ENCODE data around the gene BANP.

Gene BANP

DNA sequence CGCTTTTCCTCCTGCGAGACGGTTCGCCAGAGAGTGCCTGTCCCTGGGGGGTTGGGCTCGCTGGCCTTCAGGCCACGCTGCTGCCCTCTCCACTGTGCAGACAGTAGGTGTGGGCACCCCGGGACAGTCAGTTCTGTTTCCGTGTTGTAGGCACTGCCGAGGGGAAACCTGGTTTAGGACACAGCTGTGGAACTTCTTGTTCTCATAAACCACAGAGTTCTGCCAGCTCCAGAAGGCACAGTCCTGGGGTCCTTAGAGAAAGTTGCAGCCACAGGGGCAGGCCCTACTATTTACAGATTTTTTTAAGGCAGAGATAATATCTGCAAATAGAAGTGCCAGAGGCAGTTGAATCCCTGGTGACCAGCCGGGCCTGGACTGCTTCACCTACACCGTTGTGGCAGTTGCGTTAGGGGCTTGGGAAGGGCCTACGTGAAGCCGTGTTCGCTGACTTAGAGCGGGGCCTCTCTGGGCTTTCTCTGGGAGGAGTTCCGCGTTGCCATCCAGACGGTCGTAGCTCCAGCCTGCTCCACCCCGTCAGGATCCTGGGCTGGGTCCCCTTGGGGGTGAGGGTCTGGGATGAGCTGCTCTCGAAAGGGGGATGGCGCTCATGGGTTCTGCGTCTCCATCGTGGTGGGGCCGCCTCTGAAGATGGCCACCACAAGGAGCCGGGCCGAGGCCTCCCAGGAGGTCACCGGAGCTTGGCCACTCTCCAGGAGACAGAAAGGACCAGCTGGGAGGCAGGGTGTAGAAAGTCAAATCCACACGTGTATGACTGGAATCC is 126.3 kb downstream of the BANP start:
- no peaks in the 10 kb centered on the region for H3K27me3 ChIP-seq (ENCODE audit: insufficient read depth, low read depth)
- H3K36me3 ChIP-seq (ENCODE audit: insufficient read depth) = no peaks in the 10 kb centered on the region
- H3K4me1 ChIP-seq (ENCODE audit: low read depth, poor library complexity, severe bottlenecking) = no peaks in the 10 kb centered on the region
- TF ChIP-seq, protein P1, sequence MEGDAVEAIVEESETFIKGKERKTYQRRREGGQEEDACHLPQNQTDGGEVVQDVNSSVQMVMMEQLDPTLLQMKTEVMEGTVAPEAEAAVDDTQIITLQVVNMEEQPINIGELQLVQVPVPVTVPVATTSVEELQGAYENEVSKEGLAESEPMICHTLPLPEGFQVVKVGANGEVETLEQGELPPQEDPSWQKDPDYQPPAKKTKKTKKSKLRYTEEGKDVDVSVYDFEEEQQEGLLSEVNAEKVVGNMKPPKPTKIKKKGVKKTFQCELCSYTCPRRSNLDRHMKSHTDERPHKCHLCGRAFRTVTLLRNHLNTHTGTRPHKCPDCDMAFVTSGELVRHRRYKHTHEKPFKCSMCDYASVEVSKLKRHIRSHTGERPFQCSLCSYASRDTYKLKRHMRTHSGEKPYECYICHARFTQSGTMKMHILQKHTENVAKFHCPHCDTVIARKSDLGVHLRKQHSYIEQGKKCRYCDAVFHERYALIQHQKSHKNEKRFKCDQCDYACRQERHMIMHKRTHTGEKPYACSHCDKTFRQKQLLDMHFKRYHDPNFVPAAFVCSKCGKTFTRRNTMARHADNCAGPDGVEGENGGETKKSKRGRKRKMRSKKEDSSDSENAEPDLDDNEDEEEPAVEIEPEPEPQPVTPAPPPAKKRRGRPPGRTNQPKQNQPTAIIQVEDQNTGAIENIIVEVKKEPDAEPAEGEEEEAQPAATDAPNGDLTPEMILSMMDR (conservative IDR thresholded peaks at IDR 0.05; ENCODE audit: low read depth, low read length) = no peak
- H3K4me2 ChIP-seq = no peak overlapping the region
- H4K20me1 ChIP-seq (ENCODE audit: insufficient read depth) = no peaks in the 10 kb centered on the region
- H3K9ac ChIP-seq = no peak overlapping the region
- no peak overlapping the region for H2AFZ ChIP-seq (ENCODE audit: low read depth)
- no peak overlapping the region for H3K27ac ChIP-seq
- H3K4me3 ChIP-seq (IDR thresholded peaks at IDR 0.05; ENCODE audit: insufficient read depth, low read depth, low read length) = no peak overlapping the region
- no peaks in the 10 kb centered on the region for H3K79me2 ChIP-seq (ENCODE audit: insufficient read depth, low read depth)

DNA sequence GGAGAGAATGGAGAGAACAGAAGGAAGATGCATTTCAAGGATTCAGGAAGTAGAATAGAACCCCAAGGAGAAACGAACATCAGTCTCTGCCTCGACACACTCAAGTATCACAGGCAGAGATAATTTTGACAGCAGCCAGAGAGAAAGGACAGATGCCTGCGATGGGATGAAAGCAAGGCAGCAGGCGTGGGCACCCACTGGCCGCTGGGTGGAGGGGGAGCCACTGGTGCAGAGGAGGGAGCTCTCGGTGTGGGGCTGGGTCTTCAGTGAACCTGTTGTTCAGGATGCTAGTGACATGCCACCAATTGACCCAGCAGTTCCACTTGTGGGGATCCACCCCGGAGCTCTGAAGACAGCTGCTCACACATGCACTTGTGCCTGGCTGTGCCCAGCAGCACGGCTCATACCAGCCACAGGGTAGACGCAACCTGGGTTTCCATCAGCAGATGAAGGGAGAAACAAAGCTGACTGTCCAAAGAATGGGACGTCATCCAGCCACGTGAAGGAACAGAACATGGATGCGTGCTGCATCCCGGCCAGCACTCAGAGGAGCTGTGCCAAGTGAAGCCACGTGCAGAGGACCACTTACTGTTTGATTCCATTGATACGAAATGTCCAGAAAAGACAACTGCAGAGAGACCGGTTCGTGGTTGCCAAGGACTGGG is 127.0 kb downstream of the BANP start:
- Histone ChIP-seq H3K9ac (no peak overlapping the region), H3K4me3 (IDR thresholded peaks at IDR 0.05; ENCODE audit: insufficient read depth, low read depth, low read length) (no peak overlapping the region), H3K27ac (no peak overlapping the region), H3K27me3 (ENCODE audit: insufficient read depth, low read depth) (no peaks in the 10 kb centered on the region), H3K79me2 (ENCODE audit: insufficient read depth, low read depth) (no peaks in the 10 kb centered on the region), H2AFZ (ENCODE audit: low read depth) (no peak overlapping the region), H3K36me3 (ENCODE audit: insufficient read depth) (no peaks in the 10 kb centered on the region), H4K20me1 (ENCODE audit: insufficient read depth) (no peaks in the 10 kb centered on the region), H3K4me2 (no peak overlapping the region), H3K4me1 (ENCODE audit: low read depth, poor library complexity, severe bottlenecking) (no peaks in the 10 kb centered on the region)
- TF ChIP-seq, protein P1 (conservative IDR thresholded peaks at IDR 0.05; ENCODE audit: low read depth, low read length) = no peak

DNA sequence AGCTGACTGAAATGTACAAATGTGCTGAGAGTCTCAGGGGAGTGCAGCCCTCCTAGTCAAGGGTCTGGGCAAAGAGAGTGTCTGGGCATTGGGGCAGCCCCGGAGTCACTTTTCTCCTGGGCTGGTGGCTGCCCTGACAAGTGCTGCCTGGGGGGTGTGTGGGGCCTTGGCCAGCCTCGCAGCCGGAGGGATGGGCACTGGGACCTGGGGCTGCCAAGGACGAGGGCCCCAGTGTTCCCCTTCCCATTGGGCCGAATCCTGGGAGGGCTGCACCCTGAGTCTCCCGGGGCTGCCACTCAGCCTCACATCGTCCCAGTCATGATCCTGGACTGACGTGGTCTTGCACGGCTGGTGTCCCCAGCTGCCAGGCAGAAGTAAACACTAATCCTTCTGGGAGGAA is 132.3 kb downstream of the BANP start:
- no peaks in the 10 kb centered on the region for H3K79me2 ChIP-seq (ENCODE audit: insufficient read depth, low read depth)
- no peaks in the 10 kb centered on the region; the same call in 1 of the 2 replicates for H3K27me3 ChIP-seq (ENCODE audit: insufficient read depth, low read depth)
- H3K9ac ChIP-seq = no peak overlapping the region
- no peaks in the 10 kb centered on the region for H3K4me1 ChIP-seq (ENCODE audit: low read depth, poor library complexity, severe bottlenecking)
- no peaks in the 10 kb centered on the region for H3K36me3 ChIP-seq (ENCODE audit: insufficient read depth)
- H3K4me3 ChIP-seq (IDR thresholded peaks at IDR 0.05; ENCODE audit: insufficient read depth, low read depth, low read length) = no peak overlapping the region
- H4K20me1 ChIP-seq (ENCODE audit: insufficient read depth) = no peaks in the 10 kb centered on the region
- no peak overlapping the region for H3K4me2 ChIP-seq
- no peak overlapping the region for H2AFZ ChIP-seq (ENCODE audit: low read depth)
- TF ChIP-seq, protein P1 (conservative IDR thresholded peaks at IDR 0.05; ENCODE audit: low read depth, low read length) = no peak
- H3K27ac ChIP-seq = no peak overlapping the region

DNA sequence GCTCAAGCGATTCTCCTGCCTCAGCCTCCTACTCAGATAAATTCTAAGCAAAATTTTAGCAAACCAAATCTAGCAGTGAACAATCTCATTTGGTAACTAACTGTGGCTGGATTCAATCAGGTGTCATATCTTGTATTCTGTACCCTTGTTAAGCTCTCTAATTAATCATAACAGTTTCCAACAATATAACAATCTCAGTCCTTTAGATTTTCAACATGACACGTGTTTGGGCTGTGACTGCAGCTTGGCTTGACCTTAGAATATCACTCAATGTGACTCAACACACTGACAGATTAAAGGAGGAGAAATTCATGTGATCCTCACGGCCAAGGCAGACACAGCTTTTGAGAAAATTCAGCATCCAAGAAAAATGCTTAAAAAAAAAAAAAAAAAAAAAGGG is 133.6 kb downstream of the BANP start:
- no peak overlapping the region for H3K4me2 ChIP-seq
- no peak overlapping the region for H3K27ac ChIP-seq
- TF ChIP-seq, protein P1 (conservative IDR thresholded peaks at IDR 0.05; ENCODE audit: low read depth, low read length) = no peak
- no peak overlapping the region for H3K4me3 ChIP-seq (IDR thresholded peaks at IDR 0.05; ENCODE audit: insufficient read depth, low read depth, low read length)
- no peaks in the 10 kb centered on the region; the same call in 1 of the 2 replicates for H3K27me3 ChIP-seq (ENCODE audit: insufficient read depth, low read depth)
- no peaks in the 10 kb centered on the region for H3K79me2 ChIP-seq (ENCODE audit: insufficient read depth, low read depth)
- H2AFZ ChIP-seq (ENCODE audit: low read depth) = no peak overlapping the region
- no peaks in the 10 kb centered on the region for H3K36me3 ChIP-seq (ENCODE audit: insufficient read depth)
- no peaks in the 10 kb centered on the region for H4K20me1 ChIP-seq (ENCODE audit: insufficient read depth)
- H3K9ac ChIP-seq = no peak overlapping the region
- H3K4me1 ChIP-seq (ENCODE audit: low read depth, poor library complexity, severe bottlenecking) = no peaks in the 10 kb centered on the region

Data from KMS-11 (cell line).